Brain microvascular endothelial cell (primary cell): ENCODE measurements around the gene ACAD10.
A peak's percentile ranks its signal among the peaks of the same experiment; 100 is the strongest.

Source experiments
- DNase-seq: peaks from one replicate; pipeline ENCODE4 v3.0.0-alpha.2; 2020
- H3K27ac ChIP-seq: fragments of 250-450 bp; sonication (Bioruptor Pico); 2 replicates; pipeline ENCODE4 v1.5.1; 2020; ENCODE audit warnings: mild to moderate bottlenecking, moderate library complexity
- H3K27me3 ChIP-seq: fragments of 250-450 bp; sonication (Bioruptor Pico); replicated peaks from 2 replicates; pipeline ENCODE4 v1.5.1; 2020; ENCODE audit warnings: mild to moderate bottlenecking
- H3K36me3 ChIP-seq: fragments of 250-450 bp; sonication (Bioruptor Pico); replicated peaks from 2 replicates; pipeline ENCODE4 v1.5.1; 2020; ENCODE audit warnings: mild to moderate bottlenecking
- H3K4me3 ChIP-seq: 2 replicates; pipeline ENCODE4 v1.5.1; 2011; ENCODE audit warnings: low read depth, mild to moderate bottlenecking, control low read depth, low read length, moderate library complexity
- CTCF ChIP-seq: IDR thresholded peaks from 2 replicates; pipeline ENCODE4 v1.5.1; 2011; ENCODE audit warnings: low read depth, mild to moderate bottlenecking, moderate library complexity, low read length, control low read depth, inconsistent platforms; ENCODE audit errors: missing control alignments
- in situ Hi-C: cut with HindIII; loops from 2 replicates; pipeline ENCODE4 v1.10.0; 2017; ENCODE audit warnings: low sequenced_read_pairs, low pct_ligation_motif_present

The ACAD10 gene

GRCh38 chr12:111768159-111768895 lies 82.5 kb downstream of the ACAD10 start:
- no peaks in the 10 kb centered on the region for H3K27me3 ChIP-seq
- no peak overlapping the region for H3K27ac ChIP-seq
- no peak overlapping the region for H3K4me3 ChIP-seq
- DNase-seq = no peak
- H3K36me3 ChIP-seq = no peaks in the 10 kb centered on the region
- TF ChIP-seq CTCF = no peak
- in situ Hi-C loops = no loop called here

- no peaks in the 10 kb centered on the region for H3K36me3 ChIP-seq
- in situ Hi-C loops = no loop called here
- no peak for TF ChIP-seq CTCF
Measured at GRCh38 chr12:111769599-111769998, 83.7 kb downstream of the ACAD10 start.

DNA sequence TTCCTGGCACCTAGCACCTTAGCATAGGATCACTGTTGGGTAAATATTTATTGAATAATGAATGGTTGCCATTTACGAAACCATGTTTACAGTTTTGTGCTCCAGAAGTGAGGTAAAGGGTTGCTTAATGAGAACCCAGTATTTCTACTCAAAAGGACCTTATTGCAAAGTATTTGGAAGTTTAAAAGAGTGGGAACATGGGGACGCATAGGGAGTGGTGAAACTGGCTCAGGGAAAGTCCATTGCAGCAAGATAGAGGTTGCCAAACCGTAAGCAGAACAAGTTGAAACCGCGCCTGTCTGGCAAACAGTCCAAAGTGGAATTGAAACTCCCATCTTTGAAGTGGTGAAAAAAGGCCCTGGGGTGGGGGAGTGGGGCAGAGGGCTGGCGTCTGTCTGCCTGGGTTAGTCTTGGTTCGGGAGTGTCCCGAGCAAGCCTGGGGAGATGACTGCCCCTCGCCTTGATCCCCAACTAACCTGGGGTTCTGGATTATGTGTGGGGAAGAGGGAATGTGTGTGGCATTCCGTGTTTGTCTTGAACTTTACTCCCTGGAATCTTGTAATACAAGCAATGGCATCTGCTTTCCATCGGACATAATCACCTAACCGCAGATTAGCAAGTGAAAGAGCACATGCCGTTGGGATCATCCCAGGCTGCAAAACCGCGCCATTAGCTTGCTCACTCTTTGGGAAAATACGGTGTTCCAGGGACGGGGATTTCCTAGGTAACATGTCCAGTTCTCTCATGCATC lies 88.1 kb downstream of the ACAD10 start:
- H3K36me3 ChIP-seq = no peaks in the 10 kb centered on the region
- H3K27ac ChIP-seq = no peak overlapping the region
- in situ Hi-C loops = no loop called here
- TF ChIP-seq CTCF = no peak
- no peak overlapping the region for H3K4me3 ChIP-seq
- DNase-seq = no peak
- no peaks in the 10 kb centered on the region for H3K27me3 ChIP-seq

More at GRCh38 chr12:111769599-111769998, 83.7 kb downstream of the ACAD10 start:
- Histone ChIP-seq H3K4me3 (no peak overlapping the region), H3K27ac (no peak overlapping the region), H3K27me3 (no peaks in the 10 kb centered on the region)
- no peak for DNase-seq

DNA sequence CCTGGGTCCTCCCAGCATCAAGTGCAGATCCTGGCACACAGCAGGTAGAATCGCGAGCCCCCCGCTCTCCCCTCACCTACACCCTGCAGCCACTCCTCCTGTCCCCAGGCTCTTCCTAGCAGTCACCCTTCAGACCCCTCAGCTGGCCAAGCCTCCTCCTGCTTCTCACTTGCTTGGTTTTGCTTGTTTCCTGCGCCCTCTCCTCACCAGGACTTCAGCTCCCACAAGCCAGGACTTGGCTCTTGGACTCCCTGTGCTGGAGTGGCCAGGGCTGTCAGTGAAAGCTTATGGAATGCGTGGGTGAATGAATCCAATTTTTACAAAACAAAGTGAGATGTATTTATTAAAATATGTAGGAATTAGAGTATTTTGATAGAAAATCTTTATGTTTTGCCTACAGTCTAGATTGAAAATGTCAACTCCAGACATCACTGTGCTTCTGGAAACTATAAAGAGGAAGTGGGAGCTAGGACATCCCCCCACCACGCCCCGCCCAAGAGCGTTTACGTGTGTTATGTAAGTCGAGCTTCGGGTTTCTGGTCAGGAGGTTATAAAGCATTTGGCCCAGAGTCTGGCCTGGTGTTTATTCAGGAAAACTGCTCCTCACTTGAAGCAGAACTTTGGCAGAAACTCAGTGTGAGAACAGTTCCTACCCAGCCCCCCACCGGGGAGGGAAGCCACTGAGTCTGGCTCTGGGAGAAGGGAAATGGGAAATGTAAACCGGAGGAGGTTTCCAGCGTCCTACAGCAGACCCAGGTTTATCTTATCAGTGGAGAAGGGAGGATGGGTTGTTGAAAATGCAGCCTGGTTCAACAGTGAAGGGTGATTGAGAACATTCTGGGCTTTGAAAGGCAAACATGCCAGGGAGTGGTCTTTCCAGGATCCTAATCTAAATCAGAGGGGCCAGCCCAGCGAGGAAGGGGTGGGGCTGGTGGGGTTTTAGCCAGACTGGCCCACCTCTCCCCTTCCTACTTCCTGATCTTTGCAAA lies 89.6 kb downstream of the ACAD10 start:
- no peak overlapping the region for H3K4me3 ChIP-seq
- TF ChIP-seq CTCF = no peak
- H3K27ac ChIP-seq = peak overlapping the region; percentile 2
- DNase-seq = peak; percentile 66
- H3K27me3 ChIP-seq = no peaks in the 10 kb centered on the region
- no peaks in the 10 kb centered on the region for H3K36me3 ChIP-seq
- in situ Hi-C loops = no loop called here

DNA sequence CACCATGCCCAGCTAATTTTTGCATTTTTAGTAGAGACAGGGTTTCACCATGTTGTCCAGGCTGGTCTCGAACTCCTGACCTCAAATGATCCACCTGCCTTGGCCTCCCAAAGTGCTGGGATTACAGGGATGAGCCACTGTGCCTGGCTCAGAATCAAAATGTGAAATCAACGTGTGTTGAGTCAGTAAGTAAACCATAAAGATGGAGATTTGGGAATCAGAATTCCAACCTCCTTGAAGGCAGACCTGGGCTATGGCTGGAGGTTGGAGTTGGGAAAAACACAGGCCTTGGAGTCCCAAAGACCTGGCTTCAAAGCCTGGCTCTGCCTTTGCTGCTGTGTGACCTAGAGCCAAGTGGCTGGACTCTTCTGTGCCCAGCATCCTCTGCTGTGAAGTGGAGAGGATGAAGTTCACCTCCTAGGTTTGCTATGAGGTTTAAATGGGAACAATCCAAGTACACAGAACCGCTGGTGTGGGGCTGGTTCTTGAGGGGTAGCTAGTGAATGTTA lies 91.0 kb downstream of the ACAD10 start:
- in situ Hi-C loops = no loop called here
- Histone ChIP-seq H3K36me3 (no peaks in the 10 kb centered on the region), H3K27ac (no peak overlapping the region), H3K27me3 (no peaks in the 10 kb centered on the region), H3K4me3 (no peak overlapping the region)
- no peak for DNase-seq
- no peak for TF ChIP-seq CTCF
